ENCODE measurements around the gene NELL1. TPM values are rescaled to one million over a fixed set of nuclear protein-coding genes. Genes with fewer than 3 reads are reported as not detected.

The NELL1 gene
- total and polyA plus RNA-seq, 2 donors = 0.37 to 5.4 TPM

DNA sequence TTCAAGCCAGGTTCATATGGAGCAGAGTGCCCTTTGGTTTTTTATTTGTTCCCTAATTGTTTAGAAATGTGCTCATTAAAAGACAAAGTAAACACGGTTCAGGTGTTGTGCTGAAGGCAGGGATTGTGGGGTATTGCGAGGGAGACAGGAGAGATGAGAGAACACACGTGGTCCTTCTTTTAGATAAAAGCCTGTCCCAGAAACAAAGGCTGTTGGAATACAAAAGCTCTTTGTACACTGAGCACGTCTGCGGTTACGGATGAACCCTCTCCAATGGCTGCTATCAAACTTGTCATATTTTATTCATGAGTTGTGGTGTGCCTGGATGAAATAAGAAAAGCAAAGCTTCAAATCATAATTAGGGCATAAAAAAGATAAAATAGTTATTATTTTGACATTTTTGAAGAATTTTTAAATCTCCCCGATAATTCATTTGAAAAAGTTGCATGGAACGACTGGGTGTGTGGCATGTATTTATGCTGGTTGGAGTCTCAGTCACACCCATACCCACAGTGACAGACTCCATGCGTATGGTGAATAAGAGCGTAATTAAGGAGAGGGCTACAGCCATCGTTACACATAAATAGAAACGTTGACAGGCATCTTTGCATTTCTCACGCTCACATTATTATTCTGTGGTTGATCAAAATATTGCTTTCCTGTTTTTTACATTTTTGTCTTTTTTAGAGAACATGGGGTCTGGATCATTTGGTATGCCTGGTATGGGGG lies 92.9 kb downstream of the NELL1 start:
- no peak overlapping the region for H3K27ac ChIP-seq (ENCODE audit: low read depth)
- no peak overlapping the region for H3K4me3 ChIP-seq (ENCODE audit: low read depth, low read length)
- H3K36me3 ChIP-seq (ENCODE audit: insufficient read depth) = no peaks in the 10 kb centered on the region
- no peaks in the 10 kb centered on the region for H3K4me1 ChIP-seq (ENCODE audit: insufficient read depth)
- WGBS = 71% methylated on average over 13 of the region's 13 CpGs
- DNase-seq (ENCODE audit: extremely low spot score) = no peak

DNA sequence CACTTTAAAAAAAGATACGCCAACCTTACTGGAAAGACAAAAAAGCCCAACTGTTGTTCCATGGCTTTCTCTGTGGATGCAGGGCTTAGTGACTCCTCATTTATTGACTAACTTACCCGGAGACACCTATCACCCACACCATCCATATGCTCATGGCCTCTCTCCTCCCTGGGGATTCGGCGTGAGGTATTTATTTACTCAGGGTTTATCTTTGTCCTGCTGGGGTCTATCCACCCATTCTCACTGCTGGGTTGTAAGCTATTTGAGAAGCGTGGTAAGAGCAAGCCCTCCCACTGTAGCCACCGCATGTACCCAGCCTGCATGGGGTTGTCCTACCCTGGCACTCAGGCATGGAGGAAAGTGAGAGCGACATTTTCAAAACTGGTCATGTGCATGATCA lies 93.6 kb downstream of the NELL1 start:
- 64% methylated on average over 7 of the region's 7 CpGs for WGBS
- Histone ChIP-seq H3K4me1 (ENCODE audit: insufficient read depth) (no peaks in the 10 kb centered on the region), H3K36me3 (ENCODE audit: insufficient read depth) (no peaks in the 10 kb centered on the region), H3K27ac (ENCODE audit: low read depth) (no peak overlapping the region), H3K4me3 (ENCODE audit: low read depth, low read length) (no peak overlapping the region)
- DNase-seq (ENCODE audit: extremely low spot score) = no peak

DNA sequence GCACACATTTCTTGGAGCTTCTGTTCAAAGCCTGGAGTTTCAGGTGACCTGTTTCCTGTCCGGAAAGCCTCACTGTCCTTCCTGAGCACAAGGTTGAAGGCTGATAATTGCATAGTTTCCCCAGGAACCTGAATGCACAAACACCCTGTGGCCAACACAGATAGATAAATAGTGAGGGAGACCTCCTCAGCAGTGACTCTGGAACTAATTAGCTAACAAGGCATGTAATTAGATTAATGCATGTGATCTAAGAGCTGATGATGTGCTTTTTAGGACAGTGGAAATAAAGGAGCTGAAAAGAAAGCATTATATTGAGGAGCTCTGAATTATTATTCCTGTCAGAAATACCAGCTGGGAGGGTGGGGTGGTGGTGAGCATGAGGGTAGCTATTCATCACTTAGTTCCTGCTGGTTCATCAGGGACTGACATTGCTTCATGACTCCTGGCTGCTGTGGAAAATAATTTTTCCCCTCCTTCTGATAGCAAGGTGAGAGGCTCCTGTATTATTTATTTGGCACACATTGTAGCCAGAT lies 101.1 kb downstream of the NELL1 start:
- no peak overlapping the region for H3K27ac ChIP-seq (ENCODE audit: low read depth)
- H3K4me3 ChIP-seq (ENCODE audit: low read depth, low read length) = no peak overlapping the region
- WGBS = 54% methylated on average over 1 of the region's 1 CpG
- DNase-seq (ENCODE audit: extremely low spot score) = no peak
- H3K4me1 ChIP-seq (ENCODE audit: insufficient read depth) = no peaks in the 10 kb centered on the region
- no peaks in the 10 kb centered on the region for H3K36me3 ChIP-seq (ENCODE audit: insufficient read depth)

DNA sequence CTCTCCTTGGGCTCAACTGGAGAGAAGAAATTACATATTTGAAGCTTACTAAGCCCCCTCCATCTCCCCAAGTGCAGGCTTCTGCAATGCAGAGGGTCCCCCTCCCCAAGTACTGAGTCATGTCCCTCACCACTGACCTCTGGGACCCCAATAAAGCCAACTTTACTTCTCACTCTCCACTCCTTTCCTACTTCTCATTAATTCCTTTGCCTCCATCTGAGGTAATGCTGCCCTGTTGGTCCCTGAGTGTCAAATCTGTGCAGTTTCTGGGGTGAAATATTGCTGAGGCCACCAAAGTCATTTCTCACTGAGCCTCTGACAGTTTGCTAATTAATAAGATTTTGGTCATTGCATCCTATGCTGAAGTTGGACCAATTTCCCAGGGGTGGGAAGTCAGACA lies 101.6 kb downstream of the NELL1 start:
- Histone ChIP-seq H3K4me1 (ENCODE audit: insufficient read depth) (no peaks in the 10 kb centered on the region), H3K36me3 (ENCODE audit: insufficient read depth) (no peaks in the 10 kb centered on the region), H3K4me3 (ENCODE audit: low read depth, low read length) (no peak overlapping the region), H3K27ac (ENCODE audit: low read depth) (no peak overlapping the region)
- DNase-seq (ENCODE audit: extremely low spot score) = no peak

DNA sequence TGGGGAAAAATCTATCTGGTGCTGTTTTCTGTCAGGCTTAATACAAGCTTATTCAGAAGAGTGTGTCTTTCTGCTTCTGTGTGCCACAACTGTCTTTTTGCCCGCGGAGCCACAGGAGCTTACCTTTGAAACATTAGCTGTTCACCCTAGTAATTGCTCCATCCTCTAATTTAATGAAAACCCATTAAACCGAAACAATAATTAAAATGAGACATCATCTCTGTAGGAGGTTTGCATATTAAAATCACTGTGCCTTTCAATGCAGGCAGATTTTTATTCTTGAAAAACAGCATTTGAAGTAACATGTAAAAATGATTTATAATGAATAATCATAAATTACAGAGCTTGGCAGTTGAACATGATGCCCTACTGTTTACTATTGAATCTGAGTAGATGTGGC lies 102.3 kb downstream of the NELL1 start:
- Histone ChIP-seq H3K27ac (ENCODE audit: low read depth) (no peak overlapping the region), H3K36me3 (ENCODE audit: insufficient read depth) (no peaks in the 10 kb centered on the region), H3K4me1 (ENCODE audit: insufficient read depth) (no peaks in the 10 kb centered on the region), H3K4me3 (ENCODE audit: low read depth, low read length) (no peak overlapping the region)
- no peak for DNase-seq (ENCODE audit: extremely low spot score)
- WGBS = 82% methylated on average over 3 of the region's 3 CpGs

DNA sequence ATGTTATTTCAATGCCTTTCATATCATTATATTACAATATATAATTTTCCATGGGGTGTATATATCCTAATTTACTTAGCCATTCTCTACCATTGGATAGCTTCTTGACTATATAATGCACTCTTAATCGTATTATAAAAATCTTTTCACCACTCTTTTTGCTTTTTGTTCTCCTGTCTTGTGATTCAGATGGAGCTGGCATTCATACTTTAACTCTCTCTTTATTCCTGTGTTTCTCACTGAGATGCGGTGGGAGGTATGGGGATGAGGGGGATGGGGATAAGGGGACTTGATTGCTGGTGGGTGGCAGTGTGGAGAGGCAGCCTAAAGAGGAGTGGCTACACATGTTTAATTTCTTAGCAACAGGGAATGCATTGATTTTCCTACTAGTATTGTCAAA lies 105.9 kb downstream of the NELL1 start:
- Histone ChIP-seq H3K4me3 (ENCODE audit: low read depth, low read length) (no peak overlapping the region), H3K27ac (ENCODE audit: low read depth) (no peak overlapping the region), H3K36me3 (ENCODE audit: insufficient read depth) (no peaks in the 10 kb centered on the region), H3K4me1 (ENCODE audit: insufficient read depth) (no peaks in the 10 kb centered on the region)
- no peak for DNase-seq (ENCODE audit: extremely low spot score)
- WGBS = 70% methylated on average over 2 of the region's 2 CpGs

DNA sequence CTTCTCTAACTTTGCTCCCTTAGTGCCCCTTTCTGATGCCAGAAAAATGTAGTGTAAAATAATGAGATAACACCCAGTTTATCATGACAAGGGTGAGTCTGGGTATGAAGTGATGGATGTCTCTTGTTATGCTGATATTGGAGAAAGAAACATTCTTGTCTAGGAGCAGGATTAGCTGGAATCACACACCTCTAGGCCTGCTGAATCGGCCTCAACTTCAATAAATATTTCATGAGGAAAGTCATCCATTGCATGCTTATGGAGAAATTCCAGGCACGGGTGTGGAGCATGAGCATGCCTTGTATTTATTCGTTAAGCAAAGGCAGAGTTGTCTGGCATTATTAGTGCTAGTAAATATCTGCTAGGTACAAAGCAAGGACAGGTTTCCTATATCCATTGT lies 113.4 kb downstream of the NELL1 start:
- Histone ChIP-seq H3K27ac (ENCODE audit: low read depth) (no peak overlapping the region), H3K36me3 (ENCODE audit: insufficient read depth) (no peaks in the 10 kb centered on the region), H3K4me1 (ENCODE audit: insufficient read depth) (no peaks in the 10 kb centered on the region), H3K4me3 (ENCODE audit: low read depth, low read length) (no peak overlapping the region)
- WGBS = 59% methylated on average over 3 of the region's 3 CpGs
- DNase-seq (ENCODE audit: extremely low spot score) = no peak

DNA sequence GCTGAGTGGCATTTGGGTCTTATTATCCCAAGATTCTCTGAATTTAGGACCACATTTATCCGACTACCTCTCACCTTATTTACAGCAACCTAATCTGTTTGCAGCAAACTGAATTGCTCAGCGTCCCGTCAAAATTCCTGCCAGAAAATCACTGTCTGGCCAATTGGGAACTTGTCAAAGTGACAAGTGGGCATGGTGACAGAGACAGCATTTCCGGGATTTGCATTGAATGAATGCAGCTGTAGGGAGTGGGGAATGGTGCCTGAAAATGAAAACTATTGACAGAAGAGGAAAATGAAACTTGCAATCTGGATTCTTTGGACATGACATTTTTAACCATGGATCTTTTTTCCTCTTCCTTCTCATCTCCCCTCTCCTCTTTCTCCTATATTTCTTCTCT lies 113.8 kb downstream of the NELL1 start:
- Histone ChIP-seq H3K27ac (ENCODE audit: low read depth) (no peak overlapping the region), H3K4me1 (ENCODE audit: insufficient read depth) (no peaks in the 10 kb centered on the region), H3K4me3 (ENCODE audit: low read depth, low read length) (no peak overlapping the region), H3K36me3 (ENCODE audit: insufficient read depth) (no peaks in the 10 kb centered on the region)
- 71% methylated on average over 4 of the region's 4 CpGs for WGBS
- no peak for DNase-seq (ENCODE audit: extremely low spot score)

DNA sequence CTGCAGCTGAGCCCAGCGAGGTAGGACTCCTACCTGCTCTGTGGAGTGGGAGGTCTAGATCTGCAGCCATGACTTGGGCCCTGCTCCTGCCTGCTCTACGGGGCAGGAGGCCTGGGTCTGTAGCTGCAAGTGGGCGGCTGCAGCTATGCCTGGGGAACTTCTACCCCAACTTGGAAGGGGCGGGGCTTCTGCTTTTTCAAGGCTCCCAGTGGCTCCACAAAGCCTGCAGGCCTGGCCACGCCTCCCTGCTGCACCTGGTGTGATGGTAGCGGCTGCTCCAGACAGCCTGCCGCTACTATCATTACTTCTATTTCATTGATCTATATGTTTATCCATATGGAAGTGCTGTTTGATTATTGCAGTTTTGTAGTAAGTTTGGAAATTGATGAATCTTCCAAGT lies 121.2 kb downstream of the NELL1 start:
- no peak overlapping the region for H3K27ac ChIP-seq (ENCODE audit: low read depth)

DNA sequence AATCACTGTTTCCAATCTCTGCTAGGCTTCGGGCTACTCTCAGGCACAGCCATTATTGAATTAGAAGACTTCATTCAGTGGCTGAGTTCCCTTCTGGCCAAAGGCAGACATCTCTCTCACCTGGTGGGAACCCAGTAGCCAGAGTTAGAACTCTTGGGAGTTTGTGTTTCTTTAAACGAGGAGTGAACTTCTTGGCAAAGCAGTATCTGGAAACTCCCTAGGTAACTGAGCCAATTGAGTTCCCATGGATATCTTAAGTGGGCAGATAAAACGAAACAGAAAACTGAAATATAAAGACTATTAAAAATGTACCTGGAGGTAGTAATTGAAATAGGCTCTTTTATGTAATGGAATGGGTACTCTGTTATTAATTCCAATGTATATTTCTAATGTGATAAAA lies 125.6 kb downstream of the NELL1 start:
- no peaks in the 10 kb centered on the region for H3K4me1 ChIP-seq (ENCODE audit: insufficient read depth)
- H3K4me3 ChIP-seq (ENCODE audit: low read depth, low read length) = no peak overlapping the region
- H3K36me3 ChIP-seq (ENCODE audit: insufficient read depth) = no peaks in the 10 kb centered on the region
- WGBS = 61% methylated on average over 3 of the region's 3 CpGs
- DNase-seq (ENCODE audit: extremely low spot score) = no peak
- no peak overlapping the region for H3K27ac ChIP-seq (ENCODE audit: low read depth)

More for the DNA sequence above, 121.2 kb downstream of the NELL1 start:
- 82% methylated on average over 7 of the region's 7 CpGs for WGBS
- H3K36me3 ChIP-seq (ENCODE audit: insufficient read depth) = no peaks in the 10 kb centered on the region
- DNase-seq (ENCODE audit: extremely low spot score) = no peak
- no peak overlapping the region for H3K4me3 ChIP-seq (ENCODE audit: low read depth, low read length)
- no peaks in the 10 kb centered on the region for H3K4me1 ChIP-seq (ENCODE audit: insufficient read depth)

DNA sequence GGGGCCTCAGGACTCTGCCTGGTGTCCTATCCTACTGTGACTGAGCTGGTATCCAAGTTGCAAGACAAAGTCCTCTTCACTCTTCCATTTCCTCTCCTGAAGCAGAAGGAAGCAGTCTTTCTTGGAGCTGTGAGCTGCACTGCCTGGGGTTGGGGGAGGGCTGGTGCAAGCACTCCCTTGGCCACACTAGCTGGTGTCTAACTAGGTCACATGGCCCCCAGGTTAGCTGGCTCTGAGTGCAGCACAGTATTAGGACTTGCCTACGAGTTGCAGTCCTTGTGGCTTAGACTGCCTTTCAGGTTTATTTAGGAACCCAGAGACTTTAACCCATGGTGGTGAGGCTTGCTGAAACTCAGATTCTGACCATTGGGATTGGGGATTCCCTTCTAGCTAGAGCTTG lies 138.9 kb downstream of the NELL1 start:
- no peaks in the 10 kb centered on the region for H3K4me1 ChIP-seq (ENCODE audit: insufficient read depth)
- no peak for DNase-seq (ENCODE audit: extremely low spot score)
- H3K36me3 ChIP-seq (ENCODE audit: insufficient read depth) = no peaks in the 10 kb centered on the region
- H3K27ac ChIP-seq (ENCODE audit: low read depth) = no peak overlapping the region
- 35% methylated on average over 1 of the region's 1 CpG for WGBS
- H3K4me3 ChIP-seq (ENCODE audit: low read depth, low read length) = no peak overlapping the region

DNA sequence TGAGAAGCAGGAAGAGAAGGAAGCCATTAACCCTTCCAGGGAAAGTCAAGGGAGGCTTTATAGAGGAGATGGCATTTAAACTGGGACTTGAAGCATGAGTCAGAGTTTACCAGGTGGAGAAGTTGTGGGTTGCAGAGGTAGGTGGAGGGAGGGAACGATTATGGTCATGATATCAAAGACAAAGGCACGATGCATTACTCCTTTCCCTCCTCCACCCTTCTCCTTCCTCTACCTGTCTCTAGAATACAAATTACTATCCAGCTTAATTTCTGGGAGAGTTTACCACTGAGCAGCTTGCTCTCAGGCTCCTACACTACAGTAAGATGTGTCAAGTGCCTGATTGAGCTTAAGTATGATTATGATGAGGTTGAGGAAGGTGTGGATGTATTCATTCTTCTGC lies 151.7 kb downstream of the NELL1 start:
- 80% methylated on average over 2 of the region's 2 CpGs for WGBS
- no peak for DNase-seq (ENCODE audit: extremely low spot score)
- H3K27ac ChIP-seq (ENCODE audit: low read depth) = no peak overlapping the region
- no peak overlapping the region for H3K4me3 ChIP-seq (ENCODE audit: low read depth, low read length)
- no peaks in the 10 kb centered on the region for H3K4me1 ChIP-seq (ENCODE audit: insufficient read depth)
- no peaks in the 10 kb centered on the region for H3K36me3 ChIP-seq (ENCODE audit: insufficient read depth)

DNA sequence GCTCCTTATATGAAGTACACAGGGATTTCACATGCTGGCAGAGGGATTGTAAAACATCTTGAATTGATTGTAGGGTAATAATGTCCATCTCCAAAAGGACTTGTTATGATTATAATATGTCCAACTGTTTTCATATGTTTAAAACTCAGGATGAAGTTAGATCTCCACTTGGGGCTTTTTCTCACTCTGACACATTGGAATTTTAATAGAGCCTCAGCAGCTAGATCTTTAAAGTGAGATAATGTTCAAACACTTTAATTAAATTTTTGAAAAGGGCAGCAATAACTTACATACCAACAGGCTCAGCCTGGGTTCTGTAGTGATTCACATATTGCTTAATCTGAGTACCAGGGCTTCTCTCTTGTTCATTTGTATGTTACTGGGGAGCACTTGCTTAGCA lies 152.1 kb downstream of the NELL1 start:
- H3K4me3 ChIP-seq (ENCODE audit: low read depth, low read length) = no peak overlapping the region
- no peaks in the 10 kb centered on the region for H3K4me1 ChIP-seq (ENCODE audit: insufficient read depth)
- H3K27ac ChIP-seq (ENCODE audit: low read depth) = no peak overlapping the region
- no peaks in the 10 kb centered on the region for H3K36me3 ChIP-seq (ENCODE audit: insufficient read depth)
- no peak for DNase-seq (ENCODE audit: extremely low spot score)

DNA sequence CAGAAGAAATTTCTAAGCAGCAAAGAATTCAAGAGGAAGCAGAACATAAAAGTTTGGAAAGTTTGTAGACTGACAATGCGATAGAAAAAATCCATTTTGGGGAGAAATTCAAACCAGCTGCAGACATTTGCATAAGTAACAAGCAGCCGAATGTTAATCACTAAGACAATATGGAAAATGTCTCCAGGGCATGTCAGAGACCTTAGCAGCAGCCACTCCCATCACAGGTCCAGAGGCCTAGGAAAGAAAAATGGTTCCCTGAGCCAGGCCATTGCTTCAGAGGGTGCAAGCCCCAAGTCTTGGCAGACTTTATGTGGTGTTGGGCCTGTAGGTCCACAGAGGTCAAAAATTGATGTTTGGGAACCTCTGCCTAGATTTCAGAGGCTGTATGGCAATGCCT lies 155.4 kb downstream of the NELL1 start:
- Histone ChIP-seq H3K4me1 (ENCODE audit: insufficient read depth) (no peaks in the 10 kb centered on the region), H3K27ac (ENCODE audit: low read depth) (no peak overlapping the region), H3K36me3 (ENCODE audit: insufficient read depth) (no peaks in the 10 kb centered on the region), H3K4me3 (ENCODE audit: low read depth, low read length) (no peak overlapping the region)
- 64% methylated on average over 2 of the region's 2 CpGs for WGBS
- DNase-seq (ENCODE audit: extremely low spot score) = no peak

DNA sequence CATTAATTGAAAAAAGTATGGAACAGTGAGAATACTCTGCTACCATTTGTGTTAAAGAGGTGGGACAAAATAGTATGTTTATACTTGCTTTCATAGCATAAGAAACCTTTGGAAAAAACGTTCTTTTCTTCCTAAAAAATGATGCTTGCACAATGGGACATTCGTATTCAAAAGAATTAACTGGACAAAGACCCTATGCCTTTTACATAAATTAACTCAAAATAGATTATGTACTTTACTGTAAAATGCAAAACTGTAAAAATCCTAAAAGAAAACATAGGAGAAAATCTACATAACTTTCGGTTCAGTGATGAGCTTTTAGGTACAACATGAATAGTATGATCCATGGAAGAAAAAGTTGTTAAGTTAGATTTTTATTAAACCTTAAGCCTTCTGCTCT lies 166.2 kb downstream of the NELL1 start:
- Histone ChIP-seq H3K36me3 (ENCODE audit: insufficient read depth) (no peaks in the 10 kb centered on the region), H3K27ac (ENCODE audit: low read depth) (no peak overlapping the region), H3K4me1 (ENCODE audit: insufficient read depth) (no peaks in the 10 kb centered on the region), H3K4me3 (ENCODE audit: low read depth, low read length) (no peak overlapping the region)
- DNase-seq (ENCODE audit: extremely low spot score) = no peak
- 57% methylated on average over 3 of the region's 3 CpGs for WGBS
